ENCODE results near the gene NPW.

- TF ChIP-seq ESRRG (CRISPR knock-in tag; IDR thresholded peaks at IDR 0.05) (no peak), TOX (CRISPR knock-in tag; IDR thresholded peaks at IDR 0.05; ENCODE audit: borderline replicate concordance) (no peak), ARNTL (CRISPR knock-in tag; IDR thresholded peaks at IDR 0.05; ENCODE audit: borderline replicate concordance, low read depth) (no peak), CREB5 (CRISPR knock-in tag; IDR thresholded peaks at IDR 0.05; ENCODE audit: low read depth) (no peak), ZFP30 (CRISPR knock-in tag; IDR thresholded peaks at IDR 0.05) (no peak), OSR1 (CRISPR knock-in tag; IDR thresholded peaks at IDR 0.05) (no peak)
Observed at GRCh38 chr16:2022723-2023091, 3.1 kb downstream of the NPW start.
